A673 (cell line): ENCODE measurements around the gene GRIK4. TPM values are rescaled to one million over a fixed set of nuclear protein-coding genes. Genes with fewer than 3 reads are reported as not detected.

Source experiments
- BruUV-seq: library from RNA; stranded (reverse); fragments of 400-500 nt; replicated peaks from 2 replicates; lab custom pipeline; 2021; lab: Mats Ljungman, UMichigan
- CTCF ChIA-PET: fragments of 300-600 bp; sonication (Branson Sonifier 250); formaldehyde crosslinking; loops from one replicate; lab custom pipeline; 2022; ENCODE audit warnings: antibody characterized with exemption; lab: Charles Lee
- POLR2A ChIA-PET: fragments of 300-600 bp; sonication (Branson Sonifier 250); formaldehyde crosslinking; loops from one replicate; lab custom pipeline; 2022; ENCODE audit warnings: antibody characterized with exemption; ENCODE audit not compliant: low non-redundant PET; lab: Charles Lee
- DNase-seq: peaks from one replicate; pipeline ENCODE4 v3.0.0-alpha.2; 2015; ENCODE audit warnings: low spot score
- H3K27ac ChIP-seq: fragments of 200-600 bp; sonication (generic); 2 replicates; pipeline ENCODE4 v1.5.1; 2016; ENCODE audit warnings: mixed run types, low read depth, mild to moderate bottlenecking, mixed read lengths, antibody characterized with exemption, low read length; ENCODE audit not compliant: poor library complexity, severe bottlenecking
- H3K27me3 ChIP-seq: fragments of 200-600 bp; sonication (generic); replicated peaks from 2 replicates; pipeline ENCODE4 v1.6.1; 2017; ENCODE audit warnings: mixed run types, low read depth, mild to moderate bottlenecking, mixed read lengths, antibody characterized with exemption, low read length; ENCODE audit not compliant: insufficient read depth, poor library complexity
- H3K36me3 ChIP-seq: fragments of 200-600 bp; sonication (generic); 2 replicates; pipeline ENCODE4 v1.6.1; 2016; ENCODE audit warnings: mixed run types, mild to moderate bottlenecking, mixed read lengths, antibody characterized with exemption, low read length; ENCODE audit not compliant: insufficient read depth, poor library complexity, severe bottlenecking
- H3K4me1 ChIP-seq: fragments of 200-600 bp; sonication (generic); 2 replicates; pipeline ENCODE4 v1.6.1; 2017; ENCODE audit warnings: mixed run types, mild to moderate bottlenecking, mixed read lengths, antibody characterized with exemption, low read length; ENCODE audit not compliant: insufficient read depth, poor library complexity, severe bottlenecking
- H3K4me3 ChIP-seq: fragments of 200-600 bp; sonication (generic); 2 replicates; pipeline ENCODE4 v1.5.1; 2016; ENCODE audit warnings: low read depth, mixed run types, mild to moderate bottlenecking, mixed read lengths, low read length; ENCODE audit not compliant: poor library complexity, severe bottlenecking
- H3K9me3 ChIP-seq: fragments of 200-600 bp; sonication (generic); 2 replicates; pipeline ENCODE4 v1.6.1; 2016; ENCODE audit warnings: mixed run types, low read depth, mild to moderate bottlenecking, mixed read lengths, antibody characterized with exemption, low read length; ENCODE audit not compliant: poor library complexity, severe bottlenecking
- EZH2 ChIP-seq: fragments of 200-600 bp; sonication (generic); IDR thresholded peaks from 2 replicates; pipeline ENCODE4 v1.6.1; 2017; ENCODE audit warnings: borderline replicate concordance, low read depth, mild to moderate bottlenecking, mixed read lengths, antibody characterized with exemption, low read length; ENCODE audit not compliant: poor library complexity, severe bottlenecking
- intact Hi-C: fragments of 100-400 bp; cut with micrococcal nuclease; formaldehyde crosslinking; loops from one replicate; pipeline ENCODE4 v1.10.0; 2022; ENCODE audit not compliant: unreplicated experiment
- total RNA-seq: library from RNA; stranded (reverse); gene quantifications from 2 replicates; pipeline ENCODE4 v1.2.3, GENCODE V29; 2021
- TF ChIP-seq, protein P1 (sequence below): fragments of 300-800, 200-600 bp; sonication (generic); conservative IDR thresholded peaks from 2 replicates; pipeline ENCODE4 v1.5.1; 2017; ENCODE audit warnings: low read depth, mild to moderate bottlenecking, antibody characterized with exemption, low read length, moderate library complexity, mixed read lengths

The GRIK4 gene
- total RNA-seq, 1 experiment from 2014 or later: not detected

DNA sequence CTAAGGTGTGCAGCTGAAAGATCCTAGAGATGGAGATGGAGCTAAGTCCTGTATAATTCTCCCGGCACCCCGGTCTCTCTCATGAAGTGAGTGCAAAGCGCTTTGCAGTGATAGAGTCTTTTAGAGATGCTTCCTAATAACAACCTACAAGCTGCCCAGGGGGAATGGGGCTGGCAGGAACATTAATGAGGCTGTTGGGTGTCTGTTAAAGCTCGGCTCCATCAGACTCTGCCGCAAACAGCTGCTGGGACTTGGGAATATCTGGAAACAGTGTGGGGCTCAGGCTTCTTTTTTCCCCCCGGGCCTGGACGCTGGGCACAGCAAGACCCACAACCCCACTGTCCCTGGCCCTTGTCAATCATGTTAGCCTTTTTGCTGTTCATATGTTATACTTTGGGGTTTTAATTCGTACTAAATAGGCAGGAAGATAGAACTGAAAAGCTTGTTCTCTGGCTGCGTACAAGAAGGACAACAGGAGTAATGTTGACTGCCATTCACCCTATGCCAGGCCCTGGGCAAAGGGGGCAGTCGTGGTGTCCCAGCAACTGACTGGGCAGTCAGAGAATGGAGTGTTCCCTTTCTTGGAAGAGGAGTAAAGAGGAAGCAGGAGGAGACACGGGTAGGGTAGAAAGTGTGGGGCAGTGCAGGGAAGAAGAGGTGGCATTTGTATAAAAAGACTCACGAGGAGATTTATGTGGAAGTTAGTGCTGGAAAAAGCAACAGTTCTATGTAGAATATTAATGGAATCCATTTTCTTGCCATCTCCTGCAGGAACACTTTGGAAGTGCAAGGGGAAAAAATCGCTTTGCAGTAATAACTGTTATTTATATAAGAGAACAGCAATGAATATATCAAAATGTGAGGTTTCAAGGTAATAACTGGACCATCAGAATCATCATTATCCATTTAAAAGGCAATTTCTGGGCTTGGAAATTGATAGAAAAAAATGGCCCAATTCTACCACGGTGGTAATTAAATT is 232.8 kb downstream of the GRIK4 start:
- Histone ChIP-seq H3K4me1 (peaks cover 5% of the 10 kb centered on the region), H3K9me3 (no peaks in the 10 kb centered on the region), H3K27me3 (peaks cover 18% of the 10 kb centered on the region), H3K4me3 (no peak overlapping the region), H3K27ac (no peak overlapping the region), H3K36me3 (no peaks in the 10 kb centered on the region)
- ChIA-PET CTCF (no interaction called here), POLR2A (no interaction called here)
- no peak for TF ChIP-seq EZH2
- TF ChIP-seq, protein P1, sequence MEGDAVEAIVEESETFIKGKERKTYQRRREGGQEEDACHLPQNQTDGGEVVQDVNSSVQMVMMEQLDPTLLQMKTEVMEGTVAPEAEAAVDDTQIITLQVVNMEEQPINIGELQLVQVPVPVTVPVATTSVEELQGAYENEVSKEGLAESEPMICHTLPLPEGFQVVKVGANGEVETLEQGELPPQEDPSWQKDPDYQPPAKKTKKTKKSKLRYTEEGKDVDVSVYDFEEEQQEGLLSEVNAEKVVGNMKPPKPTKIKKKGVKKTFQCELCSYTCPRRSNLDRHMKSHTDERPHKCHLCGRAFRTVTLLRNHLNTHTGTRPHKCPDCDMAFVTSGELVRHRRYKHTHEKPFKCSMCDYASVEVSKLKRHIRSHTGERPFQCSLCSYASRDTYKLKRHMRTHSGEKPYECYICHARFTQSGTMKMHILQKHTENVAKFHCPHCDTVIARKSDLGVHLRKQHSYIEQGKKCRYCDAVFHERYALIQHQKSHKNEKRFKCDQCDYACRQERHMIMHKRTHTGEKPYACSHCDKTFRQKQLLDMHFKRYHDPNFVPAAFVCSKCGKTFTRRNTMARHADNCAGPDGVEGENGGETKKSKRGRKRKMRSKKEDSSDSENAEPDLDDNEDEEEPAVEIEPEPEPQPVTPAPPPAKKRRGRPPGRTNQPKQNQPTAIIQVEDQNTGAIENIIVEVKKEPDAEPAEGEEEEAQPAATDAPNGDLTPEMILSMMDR: no peak
- intact Hi-C loops: no loop called here
- no peak for DNase-seq
- BruUV-seq: no TSS peak

DNA sequence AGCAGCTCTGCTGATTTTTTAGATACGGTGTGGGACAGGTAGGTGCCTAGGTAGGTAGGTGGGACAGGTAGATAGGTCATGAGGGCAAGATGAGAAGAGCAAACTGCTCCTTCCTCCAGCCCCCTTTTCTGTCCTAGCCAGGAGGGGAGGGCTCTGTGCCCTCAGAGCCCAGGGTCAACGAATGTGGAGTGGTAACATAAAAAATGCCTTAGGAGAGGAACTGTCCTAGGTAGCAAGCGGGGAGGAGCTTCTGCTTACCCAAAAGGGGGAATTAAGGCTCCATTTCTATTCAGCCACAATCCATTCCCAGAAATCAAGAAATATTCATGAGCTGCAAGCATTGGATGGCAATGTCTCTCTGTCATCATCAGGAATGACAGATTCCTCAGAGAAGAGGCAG is 234.8 kb downstream of the GRIK4 start:
- no peak overlapping the region for H3K4me3 ChIP-seq
- intact Hi-C loops: no loop called here
- ChIA-PET CTCF (no interaction called here), POLR2A (no interaction called here)
- H3K4me1 ChIP-seq: peaks cover 5% of the 10 kb centered on the region
- H3K27me3 ChIP-seq: peaks cover 18% of the 10 kb centered on the region
- BruUV-seq: no TSS peak
- no peaks in the 10 kb centered on the region for H3K36me3 ChIP-seq
- no peak overlapping the region for H3K27ac ChIP-seq
- TF ChIP-seq, protein P1: no peak
- no peak for TF ChIP-seq EZH2
- H3K9me3 ChIP-seq: no peaks in the 10 kb centered on the region
- DNase-seq: no peak

DNA sequence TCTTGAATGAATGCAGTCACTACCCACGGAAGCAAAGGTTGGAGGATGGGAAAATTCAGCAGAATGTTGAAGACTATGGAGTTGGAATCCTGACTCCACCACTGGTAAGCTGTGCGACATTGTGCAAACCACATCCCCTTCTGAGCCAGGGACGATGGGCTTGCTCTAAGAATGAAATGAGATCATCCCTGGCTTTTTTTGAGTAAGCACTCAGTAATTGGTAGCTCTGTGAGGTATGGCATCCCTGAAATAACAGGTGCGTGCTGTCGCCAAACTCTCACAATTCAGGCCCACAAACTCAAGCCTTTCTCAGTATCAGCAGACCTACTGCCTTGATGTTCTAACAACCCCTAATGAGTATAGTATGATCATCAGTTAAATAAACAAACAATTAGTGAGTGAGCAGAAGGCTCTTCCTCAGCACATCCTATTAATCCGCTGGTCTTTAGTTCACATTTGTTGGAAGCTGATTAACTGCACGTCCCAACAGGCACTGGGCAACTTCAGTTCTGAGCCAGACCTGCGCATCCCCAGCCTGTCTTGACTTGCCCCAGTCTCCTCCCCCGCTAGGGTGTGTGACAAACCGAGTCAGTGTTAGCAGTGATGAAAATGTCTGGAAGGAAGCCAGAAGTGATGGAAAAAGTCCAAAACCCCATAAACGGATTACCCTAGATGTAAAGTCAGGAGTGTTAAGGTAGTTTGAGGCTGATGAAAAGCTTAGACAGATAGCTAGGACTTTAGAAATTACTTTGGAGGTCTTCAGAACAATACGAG is 235.5 kb downstream of the GRIK4 start:
- intact Hi-C loops: no loop called here
- H3K9me3 ChIP-seq: no peaks in the 10 kb centered on the region
- DNase-seq: peak; percentile 60
- no peaks in the 10 kb centered on the region for H3K36me3 ChIP-seq
- H3K4me3 ChIP-seq: no peak overlapping the region
- TF ChIP-seq, protein P1: no peak
- no peak for TF ChIP-seq EZH2
- peaks cover 18% of the 10 kb centered on the region for H3K27me3 ChIP-seq
- POLR2A ChIA-PET: no interaction called here
- CTCF ChIA-PET: no interaction called here
- H3K27ac ChIP-seq: no peak overlapping the region
- no TSS peak for BruUV-seq
- peaks cover 5% of the 10 kb centered on the region for H3K4me1 ChIP-seq
